Measurements from ENCODE around the gene BIRC7.

BIRC7 gene

DNA sequence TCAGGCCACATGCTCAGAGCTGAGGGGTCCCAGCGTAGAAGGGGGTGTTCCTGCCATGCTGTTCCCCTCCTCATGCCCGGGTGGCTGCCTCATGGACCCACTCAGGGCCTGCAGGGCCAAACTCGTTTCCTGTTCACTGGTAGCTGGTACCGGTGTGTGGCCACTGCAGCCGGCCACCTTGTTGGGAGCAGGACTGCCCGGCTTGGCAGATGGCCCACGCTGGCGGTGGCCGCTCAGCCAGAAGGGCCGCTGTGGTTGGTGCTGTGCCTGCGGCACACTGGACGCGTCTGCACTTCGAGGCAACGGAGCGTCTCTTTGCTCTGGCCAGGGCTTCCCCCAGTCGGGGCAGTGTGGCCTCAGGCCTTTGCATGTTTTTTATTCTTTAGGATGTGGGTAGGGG lies 47.2 kb downstream of the BIRC7 start:
- H3K27me3 ChIP-seq = no peaks in the 10 kb centered on the region
- no peak for DNase-seq
- H3K4me3 ChIP-seq = no peak overlapping the region
- no peaks in the 10 kb centered on the region for H3K9me3 ChIP-seq
- no peaks in the 10 kb centered on the region for H3K4me1 ChIP-seq
- TF ChIP-seq, protein P1, sequence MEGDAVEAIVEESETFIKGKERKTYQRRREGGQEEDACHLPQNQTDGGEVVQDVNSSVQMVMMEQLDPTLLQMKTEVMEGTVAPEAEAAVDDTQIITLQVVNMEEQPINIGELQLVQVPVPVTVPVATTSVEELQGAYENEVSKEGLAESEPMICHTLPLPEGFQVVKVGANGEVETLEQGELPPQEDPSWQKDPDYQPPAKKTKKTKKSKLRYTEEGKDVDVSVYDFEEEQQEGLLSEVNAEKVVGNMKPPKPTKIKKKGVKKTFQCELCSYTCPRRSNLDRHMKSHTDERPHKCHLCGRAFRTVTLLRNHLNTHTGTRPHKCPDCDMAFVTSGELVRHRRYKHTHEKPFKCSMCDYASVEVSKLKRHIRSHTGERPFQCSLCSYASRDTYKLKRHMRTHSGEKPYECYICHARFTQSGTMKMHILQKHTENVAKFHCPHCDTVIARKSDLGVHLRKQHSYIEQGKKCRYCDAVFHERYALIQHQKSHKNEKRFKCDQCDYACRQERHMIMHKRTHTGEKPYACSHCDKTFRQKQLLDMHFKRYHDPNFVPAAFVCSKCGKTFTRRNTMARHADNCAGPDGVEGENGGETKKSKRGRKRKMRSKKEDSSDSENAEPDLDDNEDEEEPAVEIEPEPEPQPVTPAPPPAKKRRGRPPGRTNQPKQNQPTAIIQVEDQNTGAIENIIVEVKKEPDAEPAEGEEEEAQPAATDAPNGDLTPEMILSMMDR (IDR thresholded peaks at IDR 0.05) = no peak
- peaks cover 57 to 99% (median 87%) of the 10 kb centered on the region in 3 donors for H3K36me3 ChIP-seq
- intact Hi-C loops (cut with DNase I; ENCODE audit: low total_unique reads) = no loop called here
- no peak overlapping the region for H3K27ac ChIP-seq

DNA sequence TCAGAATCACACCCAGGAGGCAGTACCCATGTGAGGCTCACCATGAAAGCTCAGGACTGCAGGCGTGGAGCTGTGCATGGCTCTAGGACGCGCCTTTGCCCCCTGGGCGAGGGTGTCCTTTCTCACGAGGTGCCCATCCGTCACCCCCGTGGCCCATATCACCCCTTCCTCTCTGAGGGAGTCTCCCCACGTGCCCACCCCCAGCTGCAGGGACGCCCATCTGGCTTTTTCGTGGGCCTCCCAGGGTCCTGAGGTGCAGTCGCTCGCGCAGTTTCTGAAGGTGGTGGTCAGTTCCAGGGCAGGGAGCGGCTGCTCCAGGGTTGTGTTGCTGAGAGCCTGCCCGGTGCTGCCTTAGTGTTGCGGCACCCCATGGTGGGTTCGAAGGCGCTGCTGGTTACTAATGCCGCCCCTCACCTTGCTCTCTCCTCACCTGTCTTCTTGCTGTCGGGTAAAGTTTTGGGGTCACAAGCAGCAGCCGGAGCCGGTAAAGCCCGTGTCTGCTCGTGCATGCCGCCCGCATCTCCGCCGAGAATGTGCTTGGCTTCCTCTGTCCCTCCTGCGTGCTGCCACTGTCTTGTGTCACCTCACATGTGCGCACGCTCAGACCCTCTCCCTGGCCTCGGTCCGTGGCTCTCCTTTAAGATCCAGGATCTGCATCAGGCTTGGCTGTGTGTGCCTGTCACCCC lies 47.8 kb downstream of the BIRC7 start:
- intact Hi-C loops (cut with DNase I; ENCODE audit: low total_unique reads) = no loop called here
- Histone ChIP-seq H3K27ac (no peak overlapping the region), H3K9me3 (no peaks in the 10 kb centered on the region), H3K4me1 (no peaks in the 10 kb centered on the region), H3K4me3 (no peak overlapping the region), H3K36me3 (peaks cover 63 to 100% (median 87%) of the 10 kb centered on the region in 3 donors), H3K27me3 (no peaks in the 10 kb centered on the region)
- no peak for DNase-seq
- TF ChIP-seq, protein P1 (IDR thresholded peaks at IDR 0.05) = no peak

DNA sequence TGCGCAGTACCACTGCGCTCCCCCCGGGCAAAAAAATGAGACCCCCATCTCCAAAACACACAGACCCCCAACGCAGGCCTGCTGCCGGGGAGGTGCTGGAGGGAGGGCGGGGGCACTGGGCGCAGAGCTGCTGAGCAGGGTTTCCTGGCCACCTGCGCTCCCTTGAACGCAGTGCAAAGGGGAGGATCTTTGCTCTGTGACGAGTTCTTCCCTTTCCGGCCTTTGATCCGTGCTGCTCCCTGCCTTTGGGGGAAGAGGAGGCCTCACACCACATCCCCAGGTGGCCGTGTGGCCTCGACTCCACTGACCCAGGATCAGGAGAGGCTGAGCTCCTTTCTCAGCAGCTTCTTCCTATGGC lies 48.4 kb downstream of the BIRC7 start:
- no peaks in the 10 kb centered on the region for H3K4me1 ChIP-seq
- no peak for DNase-seq
- intact Hi-C loops (cut with DNase I; ENCODE audit: low total_unique reads) = no loop called here
- peaks cover 66 to 100% (median 87%) of the 10 kb centered on the region in 3 donors for H3K36me3 ChIP-seq
- H3K4me3 ChIP-seq = no peak overlapping the region
- TF ChIP-seq, protein P1 (IDR thresholded peaks at IDR 0.05) = no peak
- H3K9me3 ChIP-seq = no peaks in the 10 kb centered on the region
- H3K27me3 ChIP-seq = no peaks in the 10 kb centered on the region
- no peak overlapping the region for H3K27ac ChIP-seq

DNA sequence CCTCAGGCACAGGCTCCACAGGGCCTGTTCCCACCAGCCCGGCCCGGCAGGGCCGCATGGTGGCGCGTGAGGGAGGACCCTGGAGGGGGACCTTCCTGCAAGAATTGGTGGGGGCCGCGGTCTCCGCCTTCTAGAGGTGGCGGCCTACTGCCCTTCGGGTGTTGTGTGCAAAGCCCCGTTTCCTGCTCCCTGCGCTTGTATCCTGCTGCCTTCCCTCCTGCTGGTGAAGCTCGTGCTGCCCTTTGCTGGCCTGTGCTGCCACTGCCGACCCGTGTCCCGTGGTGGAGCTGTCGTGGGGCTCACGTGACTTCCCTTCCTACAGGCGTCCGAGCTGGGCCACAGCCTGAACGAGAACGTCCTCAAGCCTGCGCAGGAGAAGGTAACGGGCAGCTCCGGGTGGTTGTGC lies 48.8 kb downstream of the BIRC7 start:
- TF ChIP-seq, protein P1 (IDR thresholded peaks at IDR 0.05) = no peak
- peaks cover 62 to 99% (median 87%) of the 10 kb centered on the region in 3 donors for H3K36me3 ChIP-seq
- no peaks in the 10 kb centered on the region for H3K4me1 ChIP-seq
- DNase-seq = no peak
- no peaks in the 10 kb centered on the region for H3K9me3 ChIP-seq
- intact Hi-C loops (cut with DNase I; ENCODE audit: low total_unique reads) = no loop called here
- H3K27me3 ChIP-seq = no peaks in the 10 kb centered on the region
- no peak overlapping the region for H3K4me3 ChIP-seq
- no peak overlapping the region for H3K27ac ChIP-seq

DNA sequence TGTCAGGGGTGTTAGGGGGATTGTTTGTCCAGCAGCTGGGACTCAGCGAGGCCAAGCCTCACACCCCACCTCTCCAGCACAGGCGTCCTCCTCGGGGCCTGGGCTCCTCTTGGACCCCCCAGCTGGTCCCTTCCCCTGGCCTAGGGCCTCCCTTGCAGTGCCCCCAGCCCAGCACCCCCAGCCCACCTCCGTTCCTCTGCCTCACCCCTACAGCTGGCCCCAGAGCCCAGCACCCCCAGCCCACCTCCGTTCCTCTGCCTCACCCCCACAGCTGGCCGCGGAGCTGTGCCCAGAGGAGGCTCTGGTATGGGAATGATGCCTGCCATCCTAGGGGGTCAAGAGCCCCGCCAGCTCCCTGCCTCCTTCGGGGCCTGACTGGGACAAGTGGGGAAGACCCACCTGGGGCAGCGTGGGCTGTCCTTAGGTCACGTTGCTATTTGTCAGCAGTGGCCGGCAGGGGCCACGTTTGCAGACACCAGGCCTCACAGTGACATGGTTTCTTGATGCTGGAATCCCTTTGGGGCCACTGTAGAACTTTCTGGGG lies 49.3 kb downstream of the BIRC7 start:
- no peak overlapping the region for H3K4me3 ChIP-seq
- H3K27ac ChIP-seq = no peak overlapping the region
- DNase-seq = no peak
- H3K27me3 ChIP-seq = no peaks in the 10 kb centered on the region
- TF ChIP-seq, protein P1 (IDR thresholded peaks at IDR 0.05) = no peak
- H3K9me3 ChIP-seq = no peaks in the 10 kb centered on the region
- H3K4me1 ChIP-seq = no peaks in the 10 kb centered on the region
- intact Hi-C loops (cut with DNase I; ENCODE audit: low total_unique reads) = no loop called here
- peaks cover 57 to 94% (median 86%) of the 10 kb centered on the region in 3 donors for H3K36me3 ChIP-seq
